ENCODE data around the gene CYTH2. TPM values are rescaled to one million over a fixed set of nuclear protein-coding genes. Genes with fewer than 3 reads are reported as not detected.
A peak's percentile ranks its signal among the peaks of the same experiment; 100 is the strongest.

Gene CYTH2
- total and polyA plus RNA-seq, 9 of the 15 experiments (the other 6 are each of a cell fraction or from before 2014, with no cell fraction given) = 1.8 to 45.2 (median 23.8) TPM

DNA sequence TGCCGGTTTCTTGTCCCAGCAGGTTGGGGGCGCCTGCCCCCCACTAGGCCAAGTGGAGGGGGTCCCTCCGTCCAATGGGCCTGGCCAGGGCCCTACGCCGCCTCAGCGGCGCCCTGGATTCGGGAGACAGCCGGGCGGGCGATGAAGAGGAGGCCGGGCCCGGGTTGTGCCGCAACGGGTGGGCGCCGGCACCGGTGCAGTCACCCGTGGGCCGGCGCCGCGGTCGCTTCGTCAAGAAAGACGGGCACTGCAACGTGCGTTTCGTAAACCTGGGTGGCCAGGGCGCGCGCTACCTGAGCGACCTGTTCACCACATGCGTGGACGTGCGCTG is 7.6 kb upstream of the CYTH2 start:
- no peak overlapping the region for H2AFZ ChIP-seq (ENCODE audit: low read depth, low read length)
- BruUV-seq (replicated peaks) = no TSS peak
- CTCF ChIA-PET (ENCODE audit: low intra/inter-chr PET ratio) = no interaction called here
- ATAC-seq = no peak
- no peak overlapping the region for H3K9ac ChIP-seq (ENCODE audit: insufficient read depth in 1 of 2, low read depth in 2 of 2, low read length in 2 of 2)
- H3K4me1 ChIP-seq (replicated peaks in 1 of 2; ENCODE audit: control insufficient read depth in 2 of 2, insufficient read depth in 2 of 2, low read length in 2 of 2) = peaks cover 0 to 21% of the 10 kb centered on the region in 2 experiments; a peak in 2 of 5 replicates
- no peaks in the 10 kb centered on the region for H3K27me3 ChIP-seq (ENCODE audit: control insufficient read depth in 2 of 2, insufficient read depth in 2 of 2, low read length in 2 of 2)
- H3K4me3 ChIP-seq = no peak overlapping the region
- H3K9me3 ChIP-seq (replicated peaks; ENCODE audit: control insufficient read depth, insufficient read depth, low read depth, low read length) = no peaks in the 10 kb centered on the region
- no peak for FAIRE-seq
- POLR2A ChIA-PET = interaction anchor here (0.6 to 1.1 kb wide), 3 partner anchors 9 to 669 kb away, joined by 3 to 4 read pairs (median 3); no protein-coding TSS in a partner anchor
- WGBS (ENCODE audit: insufficient coverage, low coverage, missing lambda C conversion rate) = 96% methylated on average over 24 of the region's 36 CpGs
- in situ Hi-C loops (cut with MboI) (no loop called here), intact Hi-C loops (cut with micrococcal nuclease) (no loop called here)
- no peaks in the 10 kb centered on the region for H3K9me1 ChIP-seq (ENCODE audit: control insufficient read depth, insufficient read depth, low read length)
- H4K20me1 ChIP-seq (replicated peaks; ENCODE audit: control insufficient read depth, insufficient read depth, low read length) = no peaks in the 10 kb centered on the region
- DNase-seq (ENCODE audit: extremely low read depth in 1 of 4, low spot score in 3 of 4) = peak in 1 of 4 experiments; percentile 7
- no peak overlapping the region for H3K27ac ChIP-seq (ENCODE audit: extremely low read depth, low read depth, low read length)
- H3K4me2 ChIP-seq (ENCODE audit: insufficient read depth, low read length) = no peak overlapping the region
- H3K36me3 ChIP-seq (ENCODE audit: control insufficient read depth, insufficient read depth, low read length) = peaks cover 39% of the 10 kb centered on the region; the same call in 1 of the 3 replicates
- H3K79me2 ChIP-seq (ENCODE audit: control insufficient read depth, insufficient read depth, low read length) = no peaks in the 10 kb centered on the region
- TF ChIP-seq, protein P1, sequence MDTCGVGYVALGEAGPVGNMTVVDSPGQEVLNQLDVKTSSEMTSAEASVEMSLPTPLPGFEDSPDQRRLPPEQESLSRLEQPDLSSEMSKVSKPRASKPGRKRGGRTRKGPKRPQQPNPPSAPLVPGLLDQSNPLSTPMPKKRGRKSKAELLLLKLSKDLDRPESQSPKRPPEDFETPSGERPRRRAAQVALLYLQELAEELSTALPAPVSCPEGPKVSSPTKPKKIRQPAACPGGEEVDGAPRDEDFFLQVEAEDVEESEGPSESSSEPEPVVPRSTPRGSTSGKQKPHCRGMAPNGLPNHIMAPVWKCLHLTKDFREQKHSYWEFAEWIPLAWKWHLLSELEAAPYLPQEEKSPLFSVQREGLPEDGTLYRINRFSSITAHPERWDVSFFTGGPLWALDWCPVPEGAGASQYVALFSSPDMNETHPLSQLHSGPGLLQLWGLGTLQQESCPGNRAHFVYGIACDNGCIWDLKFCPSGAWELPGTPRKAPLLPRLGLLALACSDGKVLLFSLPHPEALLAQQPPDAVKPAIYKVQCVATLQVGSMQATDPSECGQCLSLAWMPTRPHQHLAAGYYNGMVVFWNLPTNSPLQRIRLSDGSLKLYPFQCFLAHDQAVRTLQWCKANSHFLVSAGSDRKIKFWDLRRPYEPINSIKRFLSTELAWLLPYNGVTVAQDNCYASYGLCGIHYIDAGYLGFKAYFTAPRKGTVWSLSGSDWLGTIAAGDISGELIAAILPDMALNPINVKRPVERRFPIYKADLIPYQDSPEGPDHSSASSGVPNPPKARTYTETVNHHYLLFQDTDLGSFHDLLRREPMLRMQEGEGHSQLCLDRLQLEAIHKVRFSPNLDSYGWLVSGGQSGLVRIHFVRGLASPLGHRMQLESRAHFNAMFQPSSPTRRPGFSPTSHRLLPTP (IDR thresholded peaks at IDR 0.05; ENCODE audit: borderline replicate concordance, extremely low read depth, insufficient read length) = no peak
- TF ChIP-seq TCF3 (CRISPR knock-in tag; IDR thresholded peaks at IDR 0.05) (no peak), ZNF217 (CRISPR knock-in tag; IDR thresholded peaks at IDR 0.05) (no peak), CXXC5 (CRISPR knock-in tag; IDR thresholded peaks at IDR 0.05) (no peak), GTF2F1 (IDR thresholded peaks at IDR 0.05; ENCODE audit: low read depth, low read length) (no peak), MCM5 (IDR thresholded peaks at IDR 0.05; ENCODE audit: low read depth) (no peak), ETV6 (IDR thresholded peaks at IDR 0.05; ENCODE audit: borderline replicate concordance in 1 of 2, low read depth in 2 of 2, low read length in 1 of 2) (no peak), ETV6 (CRISPR knock-in tag; IDR thresholded peaks at IDR 0.05; ENCODE audit: borderline replicate concordance) (no peak)
- TF ChIP-seq, protein P2, sequence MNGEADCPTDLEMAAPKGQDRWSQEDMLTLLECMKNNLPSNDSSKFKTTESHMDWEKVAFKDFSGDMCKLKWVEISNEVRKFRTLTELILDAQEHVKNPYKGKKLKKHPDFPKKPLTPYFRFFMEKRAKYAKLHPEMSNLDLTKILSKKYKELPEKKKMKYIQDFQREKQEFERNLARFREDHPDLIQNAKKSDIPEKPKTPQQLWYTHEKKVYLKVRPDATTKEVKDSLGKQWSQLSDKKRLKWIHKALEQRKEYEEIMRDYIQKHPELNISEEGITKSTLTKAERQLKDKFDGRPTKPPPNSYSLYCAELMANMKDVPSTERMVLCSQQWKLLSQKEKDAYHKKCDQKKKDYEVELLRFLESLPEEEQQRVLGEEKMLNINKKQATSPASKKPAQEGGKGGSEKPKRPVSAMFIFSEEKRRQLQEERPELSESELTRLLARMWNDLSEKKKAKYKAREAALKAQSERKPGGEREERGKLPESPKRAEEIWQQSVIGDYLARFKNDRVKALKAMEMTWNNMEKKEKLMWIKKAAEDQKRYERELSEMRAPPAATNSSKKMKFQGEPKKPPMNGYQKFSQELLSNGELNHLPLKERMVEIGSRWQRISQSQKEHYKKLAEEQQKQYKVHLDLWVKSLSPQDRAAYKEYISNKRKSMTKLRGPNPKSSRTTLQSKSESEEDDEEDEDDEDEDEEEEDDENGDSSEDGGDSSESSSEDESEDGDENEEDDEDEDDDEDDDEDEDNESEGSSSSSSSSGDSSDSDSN (IDR thresholded peaks at IDR 0.05; ENCODE audit: borderline replicate concordance in 1 of 2, low read depth in 2 of 2, low read length in 2 of 2) = no peak
- TF ChIP-seq, protein P3, sequence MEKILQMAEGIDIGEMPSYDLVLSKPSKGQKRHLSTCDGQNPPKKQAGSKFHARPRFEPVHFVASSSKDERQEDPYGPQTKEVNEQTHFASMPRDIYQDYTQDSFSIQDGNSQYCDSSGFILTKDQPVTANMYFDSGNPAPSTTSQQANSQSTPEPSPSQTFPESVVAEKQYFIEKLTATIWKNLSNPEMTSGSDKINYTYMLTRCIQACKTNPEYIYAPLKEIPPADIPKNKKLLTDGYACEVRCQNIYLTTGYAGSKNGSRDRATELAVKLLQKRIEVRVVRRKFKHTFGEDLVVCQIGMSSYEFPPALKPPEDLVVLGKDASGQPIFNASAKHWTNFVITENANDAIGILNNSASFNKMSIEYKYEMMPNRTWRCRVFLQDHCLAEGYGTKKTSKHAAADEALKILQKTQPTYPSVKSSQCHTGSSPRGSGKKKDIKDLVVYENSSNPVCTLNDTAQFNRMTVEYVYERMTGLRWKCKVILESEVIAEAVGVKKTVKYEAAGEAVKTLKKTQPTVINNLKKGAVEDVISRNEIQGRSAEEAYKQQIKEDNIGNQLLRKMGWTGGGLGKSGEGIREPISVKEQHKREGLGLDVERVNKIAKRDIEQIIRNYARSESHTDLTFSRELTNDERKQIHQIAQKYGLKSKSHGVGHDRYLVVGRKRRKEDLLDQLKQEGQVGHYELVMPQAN (IDR thresholded peaks at IDR 0.05; ENCODE audit: borderline replicate concordance) = no peak
- TF ChIP-seq, protein P4, sequence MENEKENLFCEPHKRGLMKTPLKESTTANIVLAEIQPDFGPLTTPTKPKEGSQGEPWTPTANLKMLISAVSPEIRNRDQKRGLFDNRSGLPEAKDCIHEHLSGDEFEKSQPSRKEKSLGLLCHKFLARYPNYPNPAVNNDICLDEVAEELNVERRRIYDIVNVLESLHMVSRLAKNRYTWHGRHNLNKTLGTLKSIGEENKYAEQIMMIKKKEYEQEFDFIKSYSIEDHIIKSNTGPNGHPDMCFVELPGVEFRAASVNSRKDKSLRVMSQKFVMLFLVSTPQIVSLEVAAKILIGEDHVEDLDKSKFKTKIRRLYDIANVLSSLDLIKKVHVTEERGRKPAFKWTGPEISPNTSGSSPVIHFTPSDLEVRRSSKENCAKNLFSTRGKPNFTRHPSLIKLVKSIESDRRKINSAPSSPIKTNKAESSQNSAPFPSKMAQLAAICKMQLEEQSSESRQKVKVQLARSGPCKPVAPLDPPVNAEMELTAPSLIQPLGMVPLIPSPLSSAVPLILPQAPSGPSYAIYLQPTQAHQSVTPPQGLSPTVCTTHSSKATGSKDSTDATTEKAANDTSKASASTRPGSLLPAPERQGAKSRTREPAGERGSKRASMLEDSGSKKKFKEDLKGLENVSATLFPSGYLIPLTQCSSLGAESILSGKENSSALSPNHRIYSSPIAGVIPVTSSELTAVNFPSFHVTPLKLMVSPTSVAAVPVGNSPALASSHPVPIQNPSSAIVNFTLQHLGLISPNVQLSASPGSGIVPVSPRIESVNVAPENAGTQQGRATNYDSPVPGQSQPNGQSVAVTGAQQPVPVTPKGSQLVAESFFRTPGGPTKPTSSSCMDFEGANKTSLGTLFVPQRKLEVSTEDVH (IDR thresholded peaks at IDR 0.05; ENCODE audit: low read depth, partially characterized antibody) = no peak

Data from K562 (cell line).